ENCODE measurements around the gene CTXND1. TPM values are rescaled to one million over a fixed set of nuclear protein-coding genes. Genes with fewer than 3 reads are reported as not detected.

CTXND1 gene
- total RNA-seq, 1 experiment from 2014 or later = not detected

DNA sequence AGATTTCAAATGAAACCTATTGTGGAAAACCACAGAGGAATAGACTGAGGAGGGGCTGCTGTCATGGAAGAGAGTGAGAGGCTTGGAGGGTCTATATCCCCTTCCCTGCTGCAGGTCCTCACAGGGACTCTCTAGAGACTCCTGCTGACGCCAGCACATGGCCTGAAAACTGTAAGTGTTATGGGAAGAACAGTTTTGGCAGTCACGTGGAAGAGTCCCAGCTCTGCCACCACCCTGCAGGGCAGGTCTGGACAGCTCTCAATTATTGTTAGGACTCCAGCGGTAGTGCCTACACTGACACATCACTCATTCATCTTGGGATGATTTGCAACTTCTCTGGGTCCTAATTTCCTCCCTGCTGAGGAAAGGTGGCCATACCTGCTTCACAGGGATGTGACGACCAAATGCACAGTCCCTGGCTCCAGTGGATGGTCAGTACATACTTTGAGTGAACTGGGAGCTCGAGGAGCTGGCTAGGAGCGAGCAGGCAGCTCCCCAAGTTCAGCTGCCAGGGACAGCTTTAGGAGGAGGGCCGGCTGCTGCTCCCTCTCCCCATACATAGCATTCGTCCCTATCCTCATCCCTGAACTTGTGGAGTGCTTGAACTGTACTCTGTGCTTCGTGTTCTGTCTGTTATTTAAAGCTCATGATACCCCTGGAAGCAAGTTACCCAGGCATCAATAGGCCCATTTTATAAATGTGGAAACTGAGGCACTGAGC is 49.2 kb downstream of the CTXND1 start:
- H2BK5ac ChIP-seq (ENCODE audit: insufficient read length, low read length) = no peak overlapping the region
- H4K8ac ChIP-seq (replicated peaks; ENCODE audit: insufficient read length, low read depth, low read length) = no peak overlapping the region
- no peak overlapping the region for H3K27ac Mint-ChIP-seq
- H3K9me3 ChIP-seq (ENCODE audit: control insufficient read depth, low read depth, low read length) = no peaks in the 10 kb centered on the region
- H3K27ac ChIP-seq (ENCODE audit: insufficient read length, low read depth, low read length) = no peak overlapping the region
- H3K9ac ChIP-seq (ENCODE audit: extremely low read depth, insufficient read length, low read length) = no peak overlapping the region
- H2AFZ ChIP-seq (ENCODE audit: low read length) = no peak overlapping the region
- H3K23me2 ChIP-seq (ENCODE audit: insufficient read length, low read depth, low read length, poor library complexity, severe bottlenecking) = peaks cover 2% of the 10 kb centered on the region
- H3T11ph ChIP-seq (ENCODE audit: low read length) = no peak overlapping the region
- H2BK20ac ChIP-seq (ENCODE audit: low read depth, low read length, poor library complexity, severe bottlenecking) = no peak overlapping the region
- H3K79me2 ChIP-seq (ENCODE audit: insufficient read depth, low read length) = no peaks in the 10 kb centered on the region
- peaks cover 1% of the 10 kb centered on the region for H3K27me3 Mint-ChIP-seq (ENCODE audit: low read depth)
- H4K5ac ChIP-seq (ENCODE audit: insufficient read length, low read depth, low read length) = no peak overlapping the region
- H3K4me3 Mint-ChIP-seq = no peak overlapping the region
- peaks cover 30 to 33% of the 10 kb centered on the region in 2 experiments for H3K4me1 Mint-ChIP-seq
- H3K27me3 ChIP-seq (ENCODE audit: insufficient read depth, low read length) = no peaks in the 10 kb centered on the region
- peaks cover 6% of the 10 kb centered on the region; the same call in 1 of the 2 replicates for H3K4me1 ChIP-seq (ENCODE audit: insufficient read depth, low read length)
- no peaks in the 10 kb centered on the region for H3K9me3 Mint-ChIP-seq
- H3K4me2 ChIP-seq (ENCODE audit: insufficient read depth, insufficient read length, low read length) = no peak overlapping the region
- no peak overlapping the region for H3K18ac ChIP-seq (ENCODE audit: insufficient read length, low read depth, low read length)
- H3K79me1 ChIP-seq (ENCODE audit: insufficient read depth, low read depth, low read length, poor library complexity, severe bottlenecking) = no peaks in the 10 kb centered on the region
- H3K36me3 Mint-ChIP-seq (ENCODE audit: insufficient read depth in 1 of 3, low read depth in 3 of 3) = no peaks in the 10 kb centered on the region; a peak in 1 of 7 replicates
- no peak overlapping the region for H2BK120ac ChIP-seq (ENCODE audit: low read depth, low read length, poor library complexity, severe bottlenecking)
- H4K20me1 ChIP-seq (ENCODE audit: control insufficient read depth, insufficient read depth, insufficient read length) = no peaks in the 10 kb centered on the region
- H3K23ac ChIP-seq (ENCODE audit: insufficient read length, low read depth, low read length) = no peak overlapping the region
- H2BK15ac ChIP-seq (ENCODE audit: low read depth, low read length) = no peak overlapping the region
- H3K4ac ChIP-seq (ENCODE audit: low read depth, low read length) = no peak overlapping the region
- H2BK12ac ChIP-seq (ENCODE audit: insufficient read length, low read depth, low read length) = no peak overlapping the region
- no peak for DNase-seq
- no CpG with 5 or more reads among the region's 9 CpGs for WGBS (ENCODE audit: extremely low coverage, insufficient read length, low lambda C conversion rate)
- H3K14ac ChIP-seq (ENCODE audit: insufficient read depth, low read length) = no peak overlapping the region
- H3K56ac ChIP-seq (ENCODE audit: insufficient read length, low read depth, low read length) = no peak overlapping the region
- TF ChIP-seq, protein P1, sequence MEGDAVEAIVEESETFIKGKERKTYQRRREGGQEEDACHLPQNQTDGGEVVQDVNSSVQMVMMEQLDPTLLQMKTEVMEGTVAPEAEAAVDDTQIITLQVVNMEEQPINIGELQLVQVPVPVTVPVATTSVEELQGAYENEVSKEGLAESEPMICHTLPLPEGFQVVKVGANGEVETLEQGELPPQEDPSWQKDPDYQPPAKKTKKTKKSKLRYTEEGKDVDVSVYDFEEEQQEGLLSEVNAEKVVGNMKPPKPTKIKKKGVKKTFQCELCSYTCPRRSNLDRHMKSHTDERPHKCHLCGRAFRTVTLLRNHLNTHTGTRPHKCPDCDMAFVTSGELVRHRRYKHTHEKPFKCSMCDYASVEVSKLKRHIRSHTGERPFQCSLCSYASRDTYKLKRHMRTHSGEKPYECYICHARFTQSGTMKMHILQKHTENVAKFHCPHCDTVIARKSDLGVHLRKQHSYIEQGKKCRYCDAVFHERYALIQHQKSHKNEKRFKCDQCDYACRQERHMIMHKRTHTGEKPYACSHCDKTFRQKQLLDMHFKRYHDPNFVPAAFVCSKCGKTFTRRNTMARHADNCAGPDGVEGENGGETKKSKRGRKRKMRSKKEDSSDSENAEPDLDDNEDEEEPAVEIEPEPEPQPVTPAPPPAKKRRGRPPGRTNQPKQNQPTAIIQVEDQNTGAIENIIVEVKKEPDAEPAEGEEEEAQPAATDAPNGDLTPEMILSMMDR (conservative IDR thresholded peaks at IDR 0.05) = no peak
- H4K91ac ChIP-seq (ENCODE audit: insufficient read length, low read depth, low read length) = no peak overlapping the region
- H2AK5ac ChIP-seq (ENCODE audit: insufficient read length, low read length) = no peak overlapping the region
